HL-60 (cell line): ENCODE measurements around the gene KLHL36.
A peak's percentile ranks its signal among the peaks of the same experiment; 100 is the strongest.

Source experiments
- DNase-seq, 2 experiments: peaks; one replicate each; pipeline ENCODE4 v3.0.0-alpha.2; 2010 to 2020; ENCODE audit warnings: low read depth in 1 of 2, low spot score in 1 of 2
- H3K27ac ChIP-seq: fragments of 250-450 bp; sonication (Bioruptor Pico); replicated peaks from 2 replicates; pipeline ENCODE4 v1.5.1; 2020; ENCODE audit warnings: mild to moderate bottlenecking, moderate library complexity
- H3K27me3 ChIP-seq: fragments of 250-450 bp; sonication (Bioruptor Pico); 2 replicates; pipeline ENCODE4 v1.5.1; 2021; ENCODE audit warnings: mild to moderate bottlenecking, moderate library complexity; ENCODE audit not compliant: insufficient read depth, poor library complexity, severe bottlenecking
- H3K4me3 ChIP-seq: replicated peaks from 2 replicates; pipeline ENCODE4 v1.5.1; 2011; ENCODE audit warnings: mild to moderate bottlenecking, control low read depth, low read length; ENCODE audit not compliant: insufficient read depth
- GABPA ChIP-seq: IDR thresholded peaks from 2 replicates; pipeline ENCODE4 v1.6.1; 2012; ENCODE audit warnings: low read depth
- POLR2AphosphoS5 ChIP-seq: IDR thresholded peaks from 2 replicates; pipeline ENCODE4 v1.6.1; 2012; ENCODE audit warnings: low read depth
- SPI1 ChIP-seq: IDR thresholded peaks from 2 replicates; pipeline ENCODE4 v1.6.1; 2012; ENCODE audit warnings: low read depth, mild to moderate bottlenecking, borderline replicate concordance
- TF ChIP-seq, protein P1 (sequence below): IDR thresholded peaks from one replicate; pipeline ENCODE4 v1.5.1; 2011; ENCODE audit warnings: low read length, control low read depth, inconsistent platforms; ENCODE audit not compliant: insufficient read depth
- TF ChIP-seq, protein P2 (sequence below): IDR thresholded peaks from 2 replicates; pipeline ENCODE4 v1.6.1; 2012; ENCODE audit warnings: low read depth; ENCODE audit not compliant: insufficient replicate concordance

Gene KLHL36

DNA sequence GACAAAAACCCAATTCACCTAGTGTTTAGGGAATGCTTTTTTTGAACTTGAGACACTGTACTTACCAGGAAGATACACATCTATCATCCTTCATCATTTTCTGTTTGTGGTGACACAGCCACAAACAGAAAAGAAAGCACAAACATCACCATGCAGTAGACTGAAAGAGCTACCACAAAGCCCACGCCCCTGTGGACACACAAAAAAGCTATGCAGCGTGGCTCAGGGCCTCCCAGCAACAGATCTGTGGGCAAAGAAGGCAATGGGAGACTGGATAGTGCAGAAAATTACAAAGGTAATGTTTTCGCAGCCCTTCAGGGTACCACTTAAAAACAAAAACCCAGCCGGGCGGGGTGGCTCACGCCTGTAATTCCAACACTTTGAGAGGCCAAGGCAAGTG lies 40.0 kb upstream of the KLHL36 start:
- H3K4me3 ChIP-seq, result no peak overlapping the region
- TF ChIP-seq, protein P1, sequence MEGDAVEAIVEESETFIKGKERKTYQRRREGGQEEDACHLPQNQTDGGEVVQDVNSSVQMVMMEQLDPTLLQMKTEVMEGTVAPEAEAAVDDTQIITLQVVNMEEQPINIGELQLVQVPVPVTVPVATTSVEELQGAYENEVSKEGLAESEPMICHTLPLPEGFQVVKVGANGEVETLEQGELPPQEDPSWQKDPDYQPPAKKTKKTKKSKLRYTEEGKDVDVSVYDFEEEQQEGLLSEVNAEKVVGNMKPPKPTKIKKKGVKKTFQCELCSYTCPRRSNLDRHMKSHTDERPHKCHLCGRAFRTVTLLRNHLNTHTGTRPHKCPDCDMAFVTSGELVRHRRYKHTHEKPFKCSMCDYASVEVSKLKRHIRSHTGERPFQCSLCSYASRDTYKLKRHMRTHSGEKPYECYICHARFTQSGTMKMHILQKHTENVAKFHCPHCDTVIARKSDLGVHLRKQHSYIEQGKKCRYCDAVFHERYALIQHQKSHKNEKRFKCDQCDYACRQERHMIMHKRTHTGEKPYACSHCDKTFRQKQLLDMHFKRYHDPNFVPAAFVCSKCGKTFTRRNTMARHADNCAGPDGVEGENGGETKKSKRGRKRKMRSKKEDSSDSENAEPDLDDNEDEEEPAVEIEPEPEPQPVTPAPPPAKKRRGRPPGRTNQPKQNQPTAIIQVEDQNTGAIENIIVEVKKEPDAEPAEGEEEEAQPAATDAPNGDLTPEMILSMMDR, result no peak
- TF ChIP-seq GABPA, result no peak
- TF ChIP-seq, protein P2, sequence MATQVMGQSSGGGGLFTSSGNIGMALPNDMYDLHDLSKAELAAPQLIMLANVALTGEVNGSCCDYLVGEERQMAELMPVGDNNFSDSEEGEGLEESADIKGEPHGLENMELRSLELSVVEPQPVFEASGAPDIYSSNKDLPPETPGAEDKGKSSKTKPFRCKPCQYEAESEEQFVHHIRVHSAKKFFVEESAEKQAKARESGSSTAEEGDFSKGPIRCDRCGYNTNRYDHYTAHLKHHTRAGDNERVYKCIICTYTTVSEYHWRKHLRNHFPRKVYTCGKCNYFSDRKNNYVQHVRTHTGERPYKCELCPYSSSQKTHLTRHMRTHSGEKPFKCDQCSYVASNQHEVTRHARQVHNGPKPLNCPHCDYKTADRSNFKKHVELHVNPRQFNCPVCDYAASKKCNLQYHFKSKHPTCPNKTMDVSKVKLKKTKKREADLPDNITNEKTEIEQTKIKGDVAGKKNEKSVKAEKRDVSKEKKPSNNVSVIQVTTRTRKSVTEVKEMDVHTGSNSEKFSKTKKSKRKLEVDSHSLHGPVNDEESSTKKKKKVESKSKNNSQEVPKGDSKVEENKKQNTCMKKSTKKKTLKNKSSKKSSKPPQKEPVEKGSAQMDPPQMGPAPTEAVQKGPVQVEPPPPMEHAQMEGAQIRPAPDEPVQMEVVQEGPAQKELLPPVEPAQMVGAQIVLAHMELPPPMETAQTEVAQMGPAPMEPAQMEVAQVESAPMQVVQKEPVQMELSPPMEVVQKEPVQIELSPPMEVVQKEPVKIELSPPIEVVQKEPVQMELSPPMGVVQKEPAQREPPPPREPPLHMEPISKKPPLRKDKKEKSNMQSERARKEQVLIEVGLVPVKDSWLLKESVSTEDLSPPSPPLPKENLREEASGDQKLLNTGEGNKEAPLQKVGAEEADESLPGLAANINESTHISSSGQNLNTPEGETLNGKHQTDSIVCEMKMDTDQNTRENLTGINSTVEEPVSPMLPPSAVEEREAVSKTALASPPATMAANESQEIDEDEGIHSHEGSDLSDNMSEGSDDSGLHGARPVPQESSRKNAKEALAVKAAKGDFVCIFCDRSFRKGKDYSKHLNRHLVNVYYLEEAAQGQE, result no peak
- TF ChIP-seq SPI1, result no peak
- TF ChIP-seq POLR2AphosphoS5, result no peak

DNA sequence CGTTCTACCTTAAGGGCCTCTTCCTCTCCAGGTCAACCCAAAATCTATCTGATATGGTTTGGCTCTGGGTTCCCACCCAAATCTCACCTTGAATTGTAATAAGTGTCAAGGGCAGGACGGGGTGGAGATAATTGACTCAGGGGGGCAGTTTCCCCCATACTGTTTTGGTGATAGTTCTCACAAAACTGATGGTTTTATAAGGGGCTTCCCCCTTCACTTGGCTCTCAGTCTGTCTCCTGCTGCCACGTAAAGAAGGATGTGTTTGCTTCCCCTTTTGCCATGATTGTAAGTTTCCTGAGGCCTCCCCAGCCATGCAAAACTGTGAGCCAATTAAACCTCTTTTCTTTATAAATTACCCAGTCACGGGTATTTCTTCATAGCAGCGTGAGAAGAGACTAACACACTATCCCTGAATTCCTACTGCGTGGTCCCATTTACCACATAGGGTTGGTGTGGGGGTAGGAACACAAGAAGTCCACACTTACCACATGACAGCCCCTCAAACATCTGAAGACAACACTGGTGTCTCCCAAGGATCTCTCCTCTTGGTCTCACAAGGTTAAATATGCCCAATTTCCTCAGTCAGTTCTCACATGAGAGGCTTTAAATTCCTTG lies 38.6 kb upstream of the KLHL36 start:
- TF ChIP-seq, protein P1, result no peak
- TF ChIP-seq GABPA (no peak), POLR2AphosphoS5 (no peak), SPI1 (no peak)
- TF ChIP-seq, protein P2, result no peak
- Histone ChIP-seq H3K4me3 (no peak overlapping the region), H3K27ac (peak overlapping the region; percentile 55), H3K27me3 (no peaks in the 10 kb centered on the region)
- DNase-seq, result peak in 1 of 2 experiments; percentile 26

More for the DNA sequence above, 40.0 kb upstream of the KLHL36 start:
- DNase-seq, result peak in 1 of 2 experiments; percentile 16
- H3K27ac ChIP-seq, result peak overlapping the region; percentile 55
- no peaks in the 10 kb centered on the region for H3K27me3 ChIP-seq

DNA sequence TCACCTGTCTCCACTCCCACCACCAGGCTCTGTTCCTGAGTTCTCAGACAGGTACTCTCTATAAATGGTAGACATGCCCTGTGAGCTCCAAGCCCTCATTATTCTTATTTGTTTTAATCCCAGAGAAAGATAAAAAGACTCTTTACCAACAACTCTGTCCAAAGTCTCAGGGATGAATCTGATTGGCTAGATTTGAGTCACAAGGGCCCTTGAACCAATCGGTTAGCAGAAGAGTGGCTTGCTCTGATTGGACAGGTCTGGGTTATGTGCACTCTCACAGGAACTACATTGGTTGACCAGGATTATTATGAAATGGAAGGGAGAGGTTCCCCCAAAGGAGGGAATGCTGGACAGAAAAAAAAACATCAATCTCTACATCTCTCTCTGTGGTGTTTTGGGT lies 37.9 kb upstream of the KLHL36 start:
- no peak overlapping the region for H3K4me3 ChIP-seq
- no peaks in the 10 kb centered on the region for H3K27me3 ChIP-seq
- TF ChIP-seq, protein P1, result no peak
- TF ChIP-seq POLR2AphosphoS5, result no peak
- TF ChIP-seq, protein P2, result no peak
- peak overlapping the region; percentile 25; the same call in 1 of the 2 replicates for H3K27ac ChIP-seq
- peak in 1 of 2 experiments; percentile 54 for DNase-seq
